Measurements from ENCODE around the gene HADH. TPM values are rescaled to one million over a fixed set of nuclear protein-coding genes. Genes with fewer than 3 reads are reported as not detected.

Gene HADH
- total RNA-seq, 2 donors from 2014 or later: 46.1 to 58.1 TPM

DNA sequence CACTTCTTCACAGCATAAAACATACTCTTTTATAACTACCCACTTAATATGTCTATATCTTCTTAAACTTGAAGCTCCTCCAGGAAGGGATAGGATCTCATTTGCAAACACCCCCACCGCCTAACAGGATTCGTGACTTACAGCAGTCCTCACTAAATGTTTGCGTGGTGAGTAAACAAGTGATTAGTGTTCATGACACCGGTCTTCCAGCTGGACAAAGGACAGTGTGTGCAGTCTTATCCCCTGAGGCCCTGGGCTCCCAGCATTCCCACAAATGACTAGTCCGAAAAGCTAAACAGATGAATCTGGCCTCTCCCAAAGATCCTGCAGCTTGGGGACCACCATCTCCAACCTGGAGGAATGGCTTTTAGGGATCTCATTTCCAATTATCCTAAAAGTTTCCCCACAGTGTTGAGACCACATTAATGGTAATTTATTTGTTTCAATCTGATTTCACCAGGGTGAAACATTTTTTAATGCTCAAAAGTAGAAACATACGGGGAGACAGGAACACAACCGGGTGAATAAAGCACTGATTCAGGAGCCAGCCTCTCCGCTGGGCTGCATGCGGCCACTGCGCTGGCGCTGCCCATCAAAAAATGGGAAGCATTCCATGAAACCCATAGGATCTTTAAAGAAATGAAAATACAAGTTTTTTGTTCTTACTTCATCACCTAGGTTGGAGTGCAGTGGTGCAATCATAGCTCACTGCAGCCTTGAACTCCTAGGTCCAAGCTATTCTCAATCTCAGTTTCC is 69.2 kb downstream of the HADH start:
- no peak for ATAC-seq (ENCODE audit: insufficient number of reproducible peaks, low FRiP score, low read depth)
- H3K9me3 ChIP-seq: no peaks in the 10 kb centered on the region
- H3K4me3 ChIP-seq: no peak overlapping the region
- H3K27me3 ChIP-seq (replicated peaks; ENCODE audit: insufficient read depth): no peaks in the 10 kb centered on the region
- no peaks in the 10 kb centered on the region for H3K4me1 ChIP-seq (ENCODE audit: control insufficient read depth in 1 of 2, low read depth in 2 of 2)
- H3K27ac ChIP-seq: no peak overlapping the region
- no peak for DNase-seq (ENCODE audit: low spot score)
- H3K36me3 ChIP-seq: no peaks in the 10 kb centered on the region
- TF ChIP-seq, protein P1, sequence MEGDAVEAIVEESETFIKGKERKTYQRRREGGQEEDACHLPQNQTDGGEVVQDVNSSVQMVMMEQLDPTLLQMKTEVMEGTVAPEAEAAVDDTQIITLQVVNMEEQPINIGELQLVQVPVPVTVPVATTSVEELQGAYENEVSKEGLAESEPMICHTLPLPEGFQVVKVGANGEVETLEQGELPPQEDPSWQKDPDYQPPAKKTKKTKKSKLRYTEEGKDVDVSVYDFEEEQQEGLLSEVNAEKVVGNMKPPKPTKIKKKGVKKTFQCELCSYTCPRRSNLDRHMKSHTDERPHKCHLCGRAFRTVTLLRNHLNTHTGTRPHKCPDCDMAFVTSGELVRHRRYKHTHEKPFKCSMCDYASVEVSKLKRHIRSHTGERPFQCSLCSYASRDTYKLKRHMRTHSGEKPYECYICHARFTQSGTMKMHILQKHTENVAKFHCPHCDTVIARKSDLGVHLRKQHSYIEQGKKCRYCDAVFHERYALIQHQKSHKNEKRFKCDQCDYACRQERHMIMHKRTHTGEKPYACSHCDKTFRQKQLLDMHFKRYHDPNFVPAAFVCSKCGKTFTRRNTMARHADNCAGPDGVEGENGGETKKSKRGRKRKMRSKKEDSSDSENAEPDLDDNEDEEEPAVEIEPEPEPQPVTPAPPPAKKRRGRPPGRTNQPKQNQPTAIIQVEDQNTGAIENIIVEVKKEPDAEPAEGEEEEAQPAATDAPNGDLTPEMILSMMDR (IDR thresholded peaks at IDR 0.05): no peak

DNA sequence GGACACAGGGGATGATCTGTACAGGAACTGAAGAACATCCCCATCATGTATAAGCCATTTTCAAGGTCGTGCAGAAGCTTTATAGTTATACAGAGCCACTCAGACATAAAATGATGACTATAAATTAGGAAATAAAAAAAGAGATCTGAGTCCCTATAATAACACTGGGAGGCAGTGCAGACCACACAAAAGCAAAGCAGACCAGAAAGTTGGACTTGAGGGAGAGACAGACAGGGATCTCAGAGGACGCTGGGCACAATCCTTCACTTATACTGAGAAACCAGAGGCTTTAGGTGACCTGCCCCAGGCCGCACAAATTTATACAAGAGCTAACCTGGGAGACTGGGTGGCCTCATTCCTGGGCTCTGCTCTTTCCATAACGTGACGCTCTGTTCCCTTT is 70.5 kb downstream of the HADH start:
- H3K9me3 ChIP-seq: no peaks in the 10 kb centered on the region
- H3K27ac ChIP-seq: no peak overlapping the region
- ATAC-seq (ENCODE audit: insufficient number of reproducible peaks, low FRiP score, low read depth) (no peak), DNase-seq (ENCODE audit: low spot score) (no peak)
- H3K4me1 ChIP-seq (ENCODE audit: control insufficient read depth in 1 of 2, low read depth in 2 of 2): no peaks in the 10 kb centered on the region
- no peaks in the 10 kb centered on the region for H3K36me3 ChIP-seq
- TF ChIP-seq, protein P1 (IDR thresholded peaks at IDR 0.05): no peak
- no peaks in the 10 kb centered on the region for H3K27me3 ChIP-seq (replicated peaks; ENCODE audit: insufficient read depth)
- no peak overlapping the region for H3K4me3 ChIP-seq

DNA sequence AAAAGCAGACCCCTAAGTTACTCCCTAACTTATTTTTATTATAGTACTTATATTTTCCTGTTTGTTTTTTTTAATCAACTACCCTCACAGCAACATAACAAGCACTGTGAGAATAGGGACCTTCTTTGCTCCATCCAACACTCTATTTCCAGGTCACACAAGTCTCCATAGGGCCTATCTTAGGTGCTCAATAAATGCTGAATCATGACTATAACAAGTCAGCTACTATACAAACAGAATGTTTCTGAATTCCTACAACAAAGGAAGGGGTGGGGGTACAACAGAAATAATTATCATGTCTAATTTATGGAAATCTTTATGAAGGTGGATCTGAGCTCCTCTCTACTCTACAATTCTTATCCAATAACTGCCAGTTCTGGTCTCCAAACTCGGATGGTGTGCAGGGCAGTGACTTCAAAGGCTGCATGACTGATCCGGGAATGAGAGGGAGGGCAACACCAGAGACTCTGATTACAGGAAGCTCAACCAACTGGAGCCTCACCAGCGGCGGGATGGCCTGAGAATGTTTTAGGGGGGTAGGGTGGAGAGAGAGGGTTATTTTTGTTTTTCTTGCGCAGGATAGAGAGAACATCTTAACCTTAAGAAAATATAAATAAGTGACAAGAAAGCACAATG is 71.1 kb downstream of the HADH start:
- ATAC-seq (ENCODE audit: insufficient number of reproducible peaks, low FRiP score, low read depth): no peak
- no peak overlapping the region for H3K4me3 ChIP-seq
- no peaks in the 10 kb centered on the region for H3K4me1 ChIP-seq (ENCODE audit: control insufficient read depth in 1 of 2, low read depth in 2 of 2)
- TF ChIP-seq, protein P1 (IDR thresholded peaks at IDR 0.05): no peak
- H3K27ac ChIP-seq: no peak overlapping the region
- no peaks in the 10 kb centered on the region for H3K9me3 ChIP-seq
- no peaks in the 10 kb centered on the region for H3K27me3 ChIP-seq (replicated peaks; ENCODE audit: insufficient read depth)
- no peak for DNase-seq (ENCODE audit: low spot score)
- no peaks in the 10 kb centered on the region for H3K36me3 ChIP-seq

DNA sequence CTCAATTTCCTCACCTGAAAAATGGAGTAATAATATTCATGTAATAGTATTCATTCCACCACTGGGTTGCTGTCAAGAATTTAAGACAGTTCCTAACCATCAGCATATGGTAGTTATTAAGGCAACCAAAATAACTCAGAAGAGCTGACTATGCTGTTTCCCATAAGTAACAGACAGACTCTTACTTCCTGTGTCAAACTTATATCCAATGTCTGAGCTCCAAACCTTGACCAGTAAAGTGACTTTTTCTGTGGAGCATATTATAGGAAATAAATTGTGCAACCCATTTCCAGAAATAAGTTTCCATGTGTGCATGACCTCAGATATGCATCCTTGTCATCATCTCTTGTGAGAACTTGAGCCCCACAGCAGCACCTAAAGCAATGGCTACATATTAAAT is 78.8 kb downstream of the HADH start:
- ATAC-seq (ENCODE audit: insufficient number of reproducible peaks, low FRiP score, low read depth) (no peak), DNase-seq (ENCODE audit: low spot score) (no peak)
- no peaks in the 10 kb centered on the region for H3K4me1 ChIP-seq (ENCODE audit: control insufficient read depth in 1 of 2, low read depth in 2 of 2)
- TF ChIP-seq, protein P1 (IDR thresholded peaks at IDR 0.05): no peak
- no peak overlapping the region for H3K27ac ChIP-seq
- H3K36me3 ChIP-seq: no peaks in the 10 kb centered on the region
- no peaks in the 10 kb centered on the region for H3K27me3 ChIP-seq (replicated peaks; ENCODE audit: insufficient read depth)
- H3K9me3 ChIP-seq: no peaks in the 10 kb centered on the region
- no peak overlapping the region for H3K4me3 ChIP-seq

DNA sequence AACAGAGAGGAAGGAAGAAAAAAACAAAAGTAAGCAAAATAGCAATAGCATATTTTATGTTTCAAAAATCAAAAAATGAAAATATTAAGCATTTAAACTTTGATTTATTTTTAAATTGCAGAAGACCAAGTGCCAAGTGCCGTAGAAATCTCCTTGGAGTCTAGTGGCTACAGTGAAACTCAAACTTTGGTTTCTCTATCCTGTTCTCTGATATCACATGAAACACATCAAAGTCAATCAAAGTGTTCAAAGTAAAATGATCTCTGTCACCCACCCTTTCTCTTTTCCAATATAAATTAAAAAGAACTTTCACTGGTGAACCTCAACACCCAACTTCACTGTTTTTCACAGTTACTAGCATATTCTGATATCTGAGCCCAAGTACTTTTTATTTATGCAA is 81.1 kb downstream of the HADH start:
- no peak for ATAC-seq (ENCODE audit: insufficient number of reproducible peaks, low FRiP score, low read depth)

More for the DNA sequence above, 81.1 kb downstream of the HADH start:
- DNase-seq (ENCODE audit: low spot score): no peak
- Histone ChIP-seq H3K36me3 (no peaks in the 10 kb centered on the region), H3K4me1 (ENCODE audit: control insufficient read depth in 1 of 2, low read depth in 2 of 2) (no peaks in the 10 kb centered on the region), H3K4me3 (no peak overlapping the region), H3K27me3 (replicated peaks; ENCODE audit: insufficient read depth) (no peaks in the 10 kb centered on the region), H3K9me3 (no peaks in the 10 kb centered on the region), H3K27ac (no peak overlapping the region)
- TF ChIP-seq, protein P1 (IDR thresholded peaks at IDR 0.05): no peak
